Measurements from ENCODE around the gene LRP2. TPM values are rescaled to one million over a fixed set of nuclear protein-coding genes. Genes with fewer than 3 reads are reported as not detected.
"Not testable (repeated sequence)": the region's sequence is repeated elsewhere in the genome, so short reads cannot be mapped to it uniquely, and the experiment has no call there.

Gene LRP2
- total RNA-seq (0.26 TPM), polyA plus RNA-seq (not detected)

DNA sequence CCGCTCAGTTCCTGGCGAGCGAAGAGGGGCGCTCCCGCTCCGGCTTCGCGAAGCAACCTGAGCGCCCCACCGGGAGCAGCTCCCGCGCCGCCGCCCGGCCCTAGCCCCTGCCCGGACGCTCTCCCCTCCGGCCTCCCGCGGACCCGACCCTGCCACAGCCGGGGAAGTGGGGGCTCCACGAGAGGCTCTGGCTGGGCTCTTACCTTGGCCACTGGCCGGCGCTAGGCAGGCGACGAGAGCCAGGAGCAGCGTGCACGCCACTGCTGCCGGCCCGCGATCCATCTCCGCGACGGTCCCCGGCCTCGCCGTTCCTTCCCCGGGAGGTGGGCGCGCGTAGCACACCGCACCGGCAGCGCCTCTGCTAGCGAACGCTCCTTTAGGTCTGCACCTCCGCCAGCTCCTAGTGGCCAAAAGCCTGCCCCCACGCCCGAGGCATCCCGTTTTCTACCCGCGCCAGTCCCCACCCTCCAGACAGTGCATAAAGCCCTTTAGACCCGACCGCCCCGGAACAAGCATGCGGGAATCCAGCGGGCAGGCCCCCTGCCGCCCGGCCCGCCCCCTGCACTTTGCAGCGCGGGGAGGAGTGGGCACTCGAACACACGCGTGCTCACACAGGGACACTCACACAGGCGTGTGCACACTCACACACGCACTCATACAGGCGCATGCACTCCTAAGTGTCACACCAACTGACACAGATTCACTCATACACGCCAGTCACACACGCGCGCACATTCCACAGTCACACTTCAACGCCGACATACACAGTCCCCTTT lies at the start of gene LRP2:
TSS of gene LRP2 (minus strand) at position 417 of the 776 bp plus-strand sequence. CDS start at position 282, 135 bp downstream.
- Histone ChIP-seq H3K4me1 (ENCODE audit: insufficient read depth) (no peaks in the 10 kb centered on the region), H3K36me3 (ENCODE audit: insufficient read depth) (no peaks in the 10 kb centered on the region), H3K27ac (ENCODE audit: low read depth) (no peak within 1 kb of the TSS), H3K4me3 (ENCODE audit: low read depth, low read length) (peak within 1 kb of the TSS; percentile 47)
- no peak for DNase-seq (ENCODE audit: extremely low spot score)
- WGBS = under 1% methylated on average over 75 of the region's 75 CpGs

DNA sequence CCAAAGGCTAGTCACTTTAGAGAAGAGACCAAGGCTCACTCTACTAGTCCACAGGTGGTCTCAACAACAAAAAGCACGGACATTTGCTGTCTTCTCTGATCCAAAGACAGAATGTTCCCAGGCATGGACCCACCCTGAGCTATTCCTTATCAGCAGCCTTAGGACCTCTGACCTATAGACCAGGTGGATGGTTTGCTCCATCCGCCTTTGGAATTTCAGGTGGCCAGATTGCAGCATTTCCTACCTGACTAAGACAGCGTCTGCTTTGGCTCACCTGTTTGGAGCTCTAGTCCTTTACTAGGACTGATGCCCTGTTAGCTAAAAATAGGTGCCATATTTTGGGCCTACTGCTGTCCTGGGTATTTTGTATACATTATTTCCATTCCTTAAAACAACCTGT lies 44.6 kb upstream of the LRP2 start:
- Histone ChIP-seq H3K4me3 (ENCODE audit: low read depth, low read length) (no peak overlapping the region), H3K4me1 (ENCODE audit: insufficient read depth) (no peaks in the 10 kb centered on the region), H3K27ac (ENCODE audit: low read depth) (no peak overlapping the region), H3K36me3 (ENCODE audit: insufficient read depth) (no peaks in the 10 kb centered on the region)
- WGBS = 86% methylated on average over 3 of the region's 3 CpGs
- DNase-seq (ENCODE audit: extremely low spot score) = no peak

DNA sequence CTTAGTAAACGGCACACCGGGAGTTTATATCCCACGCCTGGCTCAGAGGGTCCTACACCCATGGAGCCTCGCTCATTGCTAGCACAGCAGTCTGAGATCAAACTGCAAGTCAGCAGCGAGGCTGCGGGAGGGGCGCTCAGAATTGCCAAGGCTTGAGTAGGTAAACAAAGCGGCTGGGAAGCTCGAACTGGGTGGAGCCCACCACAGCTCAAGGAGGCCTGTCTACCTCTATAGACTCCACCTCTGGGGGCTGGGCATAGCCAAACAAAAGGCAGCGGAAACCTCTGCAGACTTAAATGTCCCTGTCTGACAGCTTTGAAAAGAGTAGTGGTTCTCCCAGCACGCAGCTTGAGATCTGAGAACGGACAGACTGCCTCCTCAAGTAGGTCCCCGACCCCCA lies 37.2 kb upstream of the LRP2 start:
- WGBS = 92% methylated on average over 13 of the region's 13 CpGs
- H3K27ac ChIP-seq (ENCODE audit: low read depth) = not testable (repeated sequence)

DNA sequence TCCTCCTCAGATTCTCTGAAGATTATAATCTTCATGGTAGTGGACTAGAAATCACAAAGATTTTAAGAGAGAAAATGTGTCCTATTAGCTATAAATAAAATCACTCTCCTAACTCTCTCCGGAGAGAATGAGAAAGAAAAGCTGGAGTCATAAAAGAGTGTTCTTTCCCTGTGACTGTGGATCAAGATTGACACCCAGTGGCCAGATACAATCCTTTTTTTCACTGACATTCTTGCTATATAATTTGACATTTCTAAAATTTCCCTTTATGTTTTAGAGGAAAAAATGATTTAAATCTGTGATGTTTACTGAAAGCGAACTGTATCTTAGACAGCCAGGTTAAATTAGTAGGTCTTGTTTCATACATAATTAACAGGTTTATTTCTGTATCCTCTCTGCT lies 35.4 kb upstream of the LRP2 start:
- 52% methylated on average over 2 of the region's 2 CpGs for WGBS
- no peak overlapping the region for H3K4me3 ChIP-seq (ENCODE audit: low read depth, low read length)

More for the DNA sequence above, 37.2 kb upstream of the LRP2 start:
- not testable (repeated sequence) for H3K36me3 ChIP-seq (ENCODE audit: insufficient read depth); H3K4me1 ChIP-seq (ENCODE audit: insufficient read depth); DNase-seq (ENCODE audit: extremely low spot score); H3K4me3 ChIP-seq (ENCODE audit: low read depth, low read length)

DNA sequence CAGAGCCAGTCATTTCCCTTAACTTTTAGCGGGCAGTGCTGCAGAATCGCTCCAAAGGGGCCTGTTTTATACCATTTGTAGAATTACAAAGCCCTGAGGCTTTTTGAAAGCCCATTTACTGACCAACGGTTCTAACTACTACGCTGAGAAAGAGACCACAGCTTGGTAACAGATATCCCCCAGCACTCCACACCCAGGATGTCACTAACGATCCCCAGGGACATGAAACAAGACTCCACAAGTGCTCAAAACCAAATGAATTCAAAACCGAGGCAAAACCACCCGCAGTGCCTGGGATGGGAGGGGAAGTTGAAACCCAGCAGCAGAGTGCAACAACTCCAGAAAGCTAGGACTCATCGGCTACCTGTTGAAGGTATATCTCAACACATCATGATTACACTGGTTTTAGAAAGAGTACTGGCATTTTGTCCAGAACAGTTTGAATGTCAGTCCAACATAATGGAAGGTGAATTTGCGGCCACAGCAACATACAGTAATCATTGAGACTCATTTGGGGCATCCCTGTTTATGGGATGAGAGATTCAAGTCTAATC lies 33.6 kb upstream of the LRP2 start:
- Histone ChIP-seq H3K4me3 (ENCODE audit: low read depth, low read length) (no peak overlapping the region), H3K36me3 (ENCODE audit: insufficient read depth) (no peaks in the 10 kb centered on the region), H3K4me1 (ENCODE audit: insufficient read depth) (no peaks in the 10 kb centered on the region), H3K27ac (ENCODE audit: low read depth) (no peak overlapping the region)
- 64% methylated on average over 9 of the region's 9 CpGs for WGBS
- DNase-seq (ENCODE audit: extremely low spot score) = no peak

More for the DNA sequence above, 35.4 kb upstream of the LRP2 start:
- H3K27ac ChIP-seq (ENCODE audit: low read depth) = no peak overlapping the region
- H3K4me1 ChIP-seq (ENCODE audit: insufficient read depth) = no peaks in the 10 kb centered on the region
- no peaks in the 10 kb centered on the region for H3K36me3 ChIP-seq (ENCODE audit: insufficient read depth)
- peak; percentile 11 for DNase-seq (ENCODE audit: extremely low spot score)

DNA sequence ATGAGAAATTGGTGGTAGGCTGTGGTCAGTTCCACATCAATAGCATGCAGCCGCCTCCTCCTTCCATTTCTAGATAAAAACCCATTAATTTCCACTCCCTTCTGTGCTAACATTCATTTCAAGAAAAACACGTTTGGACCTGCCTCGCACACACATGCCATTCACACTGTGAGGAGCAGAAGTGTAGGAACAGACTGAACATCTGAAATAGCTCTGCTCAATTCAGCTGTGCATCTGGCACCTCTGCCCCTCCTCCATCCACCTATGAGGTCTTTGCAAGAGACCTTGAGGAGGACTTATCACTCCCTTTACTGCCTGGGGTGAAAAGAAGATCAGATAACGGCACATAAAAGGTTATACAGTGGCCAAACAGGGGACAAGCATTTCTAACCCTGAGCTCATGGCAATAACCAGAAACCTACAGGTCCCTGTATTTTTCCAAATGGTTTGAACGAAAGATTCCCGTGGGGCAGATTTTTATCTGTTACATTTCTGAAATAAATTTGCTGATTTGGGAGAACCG lies 30.8 kb upstream of the LRP2 start:
- peak; percentile 17 for DNase-seq (ENCODE audit: extremely low spot score)
- Histone ChIP-seq H3K4me1 (ENCODE audit: insufficient read depth) (no peaks in the 10 kb centered on the region), H3K36me3 (ENCODE audit: insufficient read depth) (no peaks in the 10 kb centered on the region), H3K4me3 (ENCODE audit: low read depth, low read length) (no peak overlapping the region), H3K27ac (ENCODE audit: low read depth) (no peak overlapping the region)
- 32% methylated on average over 7 of the region's 7 CpGs for WGBS

DNA sequence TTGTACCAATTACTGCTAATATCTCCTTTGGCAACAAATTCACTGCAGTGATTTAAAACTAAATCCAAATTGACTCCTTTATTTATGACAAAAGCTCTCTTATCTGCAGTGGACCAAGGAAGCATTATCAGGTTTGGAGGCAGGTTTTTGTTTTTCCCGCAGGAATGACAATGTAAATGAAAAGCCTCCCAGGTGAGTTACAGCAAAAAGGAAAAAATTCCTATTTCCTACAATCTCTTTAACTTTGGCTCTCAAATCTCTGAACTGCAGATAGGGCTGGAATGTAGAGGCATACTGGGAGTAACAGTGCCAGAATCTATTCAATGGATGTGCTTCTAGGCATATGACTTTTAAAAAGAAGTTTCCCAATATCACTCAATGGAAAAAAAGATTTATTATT lies 28.9 kb upstream of the LRP2 start:
- no peaks in the 10 kb centered on the region for H3K36me3 ChIP-seq (ENCODE audit: insufficient read depth)
- no peak overlapping the region for H3K4me3 ChIP-seq (ENCODE audit: low read depth, low read length)
- no peak overlapping the region for H3K27ac ChIP-seq (ENCODE audit: low read depth)
- WGBS = 24% methylated on average over 1 of the region's 1 CpG
- H3K4me1 ChIP-seq (ENCODE audit: insufficient read depth) = no peaks in the 10 kb centered on the region
- no peak for DNase-seq (ENCODE audit: extremely low spot score)

DNA sequence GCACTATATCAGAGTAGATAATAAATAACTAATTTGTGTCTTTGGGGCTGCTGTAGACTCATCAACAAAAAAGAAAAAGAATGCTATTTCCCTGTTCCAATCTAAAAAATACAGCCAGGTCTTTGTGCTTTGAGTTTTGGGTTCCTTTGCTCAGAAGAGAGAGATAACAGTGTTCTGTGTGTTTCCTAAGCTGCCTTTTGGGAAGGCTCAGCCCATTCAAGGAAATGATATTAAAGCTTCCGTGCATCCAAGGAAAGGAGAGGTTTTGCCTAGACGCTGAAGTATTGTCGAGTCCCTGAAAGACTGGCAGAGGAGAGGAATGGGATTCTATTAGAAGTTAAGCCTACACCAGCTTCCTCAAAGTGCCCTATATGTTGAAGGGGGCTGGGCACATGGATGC lies 25.8 kb upstream of the LRP2 start:
- no peak for DNase-seq (ENCODE audit: extremely low spot score)
- no peaks in the 10 kb centered on the region for H3K4me1 ChIP-seq (ENCODE audit: insufficient read depth)
- 59% methylated on average over 3 of the region's 3 CpGs for WGBS

DNA sequence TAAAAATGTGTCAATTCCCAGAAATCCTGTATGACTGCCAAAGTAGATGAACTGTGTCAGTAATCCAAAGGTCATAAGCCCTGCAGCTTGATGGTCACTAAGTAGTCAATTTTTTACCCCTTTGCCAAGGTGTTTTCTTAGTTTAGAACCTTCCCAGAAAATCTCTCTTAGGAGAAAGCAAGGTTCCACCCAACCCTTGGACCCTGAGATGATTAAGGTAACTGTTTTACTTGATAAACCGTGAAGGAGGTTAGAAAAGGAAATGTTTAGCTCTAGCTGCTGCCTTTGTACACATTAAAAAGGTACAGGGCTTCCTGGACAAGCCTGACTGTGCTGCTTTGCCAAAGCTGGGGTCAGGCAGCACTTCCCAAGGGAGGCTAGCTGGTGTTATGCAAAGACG lies 24.4 kb upstream of the LRP2 start:
- H3K4me3 ChIP-seq (ENCODE audit: low read depth, low read length) = no peak overlapping the region
- WGBS = 61% methylated on average over 2 of the region's 2 CpGs
- no peak overlapping the region for H3K27ac ChIP-seq (ENCODE audit: low read depth)
- DNase-seq (ENCODE audit: extremely low spot score) = no peak
- no peaks in the 10 kb centered on the region for H3K4me1 ChIP-seq (ENCODE audit: insufficient read depth)
- H3K36me3 ChIP-seq (ENCODE audit: insufficient read depth) = no peaks in the 10 kb centered on the region

More for the DNA sequence above, 25.8 kb upstream of the LRP2 start:
- H3K27ac ChIP-seq (ENCODE audit: low read depth) = no peak overlapping the region
- no peak overlapping the region for H3K4me3 ChIP-seq (ENCODE audit: low read depth, low read length)
- no peaks in the 10 kb centered on the region for H3K36me3 ChIP-seq (ENCODE audit: insufficient read depth)

DNA sequence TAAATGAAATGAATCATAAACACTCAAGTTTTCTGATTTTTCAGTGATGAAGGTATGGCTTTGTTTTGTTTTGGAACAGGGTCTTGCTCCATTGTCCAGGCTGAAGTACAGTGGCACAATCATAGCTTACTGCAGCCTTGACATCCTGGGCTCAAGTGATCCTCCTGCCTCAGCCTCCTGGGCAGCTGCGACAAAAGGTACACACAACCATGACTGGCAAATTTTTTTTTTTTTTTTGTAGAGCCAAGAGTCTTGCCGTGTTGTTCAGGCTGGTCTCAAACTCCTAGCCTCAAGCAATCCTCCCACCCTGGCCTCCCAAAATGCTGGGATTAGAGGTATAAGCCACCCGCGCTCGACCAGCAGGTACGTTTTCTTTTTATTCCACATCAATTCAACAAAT lies 22.5 kb upstream of the LRP2 start:
- Histone ChIP-seq H3K4me1 (ENCODE audit: insufficient read depth) (no peaks in the 10 kb centered on the region), H3K36me3 (ENCODE audit: insufficient read depth) (no peaks in the 10 kb centered on the region), H3K27ac (ENCODE audit: low read depth) (no peak overlapping the region), H3K4me3 (ENCODE audit: low read depth, low read length) (no peak overlapping the region)
- 91% methylated on average over 6 of the region's 6 CpGs for WGBS
- no peak for DNase-seq (ENCODE audit: extremely low spot score)

DNA sequence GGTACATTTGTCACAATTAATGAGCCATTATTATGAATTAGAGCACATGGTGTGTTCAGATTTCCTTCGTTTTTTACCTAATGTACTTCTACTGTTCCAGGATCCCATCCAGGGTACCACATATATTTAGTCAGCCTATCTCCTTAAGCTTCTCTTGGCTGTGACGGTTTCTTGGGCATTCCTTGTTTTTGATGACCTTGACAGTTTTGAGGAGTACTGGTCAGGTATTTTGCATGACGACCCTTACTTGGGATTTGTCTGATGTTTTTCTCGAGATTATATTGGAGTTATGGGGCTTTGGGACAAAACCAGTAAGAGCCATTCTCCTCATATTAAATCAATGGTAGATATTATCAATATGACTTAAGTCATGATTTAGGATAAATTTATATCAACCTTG lies 10.2 kb upstream of the LRP2 start:
- 75% methylated on average over 4 of the region's 4 CpGs for WGBS
- DNase-seq (ENCODE audit: extremely low spot score) = no peak
- Histone ChIP-seq H3K4me1 (ENCODE audit: insufficient read depth) (no peaks in the 10 kb centered on the region), H3K36me3 (ENCODE audit: insufficient read depth) (no peaks in the 10 kb centered on the region), H3K4me3 (ENCODE audit: low read depth, low read length) (no peak overlapping the region), H3K27ac (ENCODE audit: low read depth) (no peak overlapping the region)

DNA sequence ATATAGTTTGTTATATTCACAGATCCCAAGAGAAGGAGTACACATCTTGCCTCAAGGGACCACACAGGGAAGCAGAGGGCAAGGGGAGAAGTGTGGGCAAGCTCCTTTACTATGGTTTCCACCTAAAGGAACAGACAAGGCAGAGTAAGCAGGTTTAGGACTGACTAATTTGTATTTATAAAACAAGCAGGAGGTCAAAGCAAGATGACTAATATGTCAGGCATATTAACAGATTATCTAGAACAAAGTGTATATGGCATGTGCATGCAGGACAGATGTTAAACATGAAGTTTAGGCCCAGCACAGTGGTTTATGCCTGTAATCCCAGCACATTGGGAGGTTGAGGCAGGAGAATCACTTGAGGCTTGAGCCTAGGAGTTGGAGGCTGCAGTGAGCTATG lies 3.7 kb upstream of the LRP2 start:
- Histone ChIP-seq H3K27ac (ENCODE audit: low read depth) (no peak overlapping the region), H3K36me3 (ENCODE audit: insufficient read depth) (no peaks in the 10 kb centered on the region), H3K4me3 (ENCODE audit: low read depth, low read length) (no peak overlapping the region), H3K4me1 (ENCODE audit: insufficient read depth) (no peaks in the 10 kb centered on the region)
- DNase-seq (ENCODE audit: extremely low spot score) = no peak

DNA sequence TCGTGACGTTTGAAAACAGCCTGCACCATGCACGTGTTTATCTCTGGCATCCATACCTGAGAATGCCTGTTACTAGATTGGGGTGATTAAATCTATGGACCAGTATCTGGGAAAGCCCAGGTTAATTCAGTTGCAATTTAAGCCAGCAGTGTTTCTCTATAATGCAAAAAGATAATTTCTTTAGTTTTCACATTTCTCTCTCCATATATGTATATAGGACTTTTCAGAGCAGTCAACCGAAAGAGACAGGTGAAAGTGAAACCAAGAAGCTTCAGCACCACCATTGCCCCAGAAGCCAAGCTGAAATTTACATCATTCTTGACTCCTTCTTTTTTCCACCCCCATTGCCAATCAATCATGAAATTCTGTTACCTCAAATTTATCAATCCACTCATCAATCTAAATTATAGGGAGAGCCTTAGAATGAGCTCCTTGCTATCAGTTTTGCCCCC lies 2.7 kb upstream of the LRP2 start:
- no peaks in the 10 kb centered on the region for H3K36me3 ChIP-seq (ENCODE audit: insufficient read depth)
- WGBS = 14% methylated on average over 4 of the region's 4 CpGs

DNA sequence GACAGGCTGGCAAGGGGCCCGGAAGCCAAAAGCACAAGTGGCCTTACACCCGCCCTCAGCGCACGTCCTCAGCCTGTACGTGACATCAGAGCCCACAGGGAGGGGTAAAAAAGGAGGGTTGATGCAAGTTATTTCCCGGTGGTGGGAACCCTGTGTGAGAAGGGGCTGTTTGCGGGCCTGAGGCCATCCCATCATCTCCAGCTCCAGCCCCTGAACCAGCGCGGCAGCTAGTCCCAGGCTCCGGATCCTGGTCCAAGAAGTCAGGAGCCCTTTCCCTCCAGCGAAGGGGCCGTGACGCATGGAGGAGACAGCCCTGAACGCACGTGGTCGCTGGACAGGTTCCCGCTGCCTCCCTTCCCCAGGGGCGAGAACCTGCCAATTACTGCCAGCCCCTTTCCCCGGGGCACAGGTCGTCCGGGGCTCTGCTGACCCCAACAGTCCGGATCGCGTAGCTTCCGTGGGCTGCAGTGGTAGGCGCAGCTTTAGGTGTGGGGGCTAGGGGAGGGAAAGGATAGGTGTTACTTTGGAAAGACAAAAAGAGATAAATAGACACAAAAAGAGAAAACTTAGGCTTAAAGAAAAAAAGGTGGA lies 1.3 kb upstream of the LRP2 start:
- 2% methylated on average over 26 of the region's 26 CpGs for WGBS
- DNase-seq (ENCODE audit: extremely low spot score) = no peak
- H3K4me3 ChIP-seq (ENCODE audit: low read depth, low read length) = peak overlapping the region; percentile 47
- H3K27ac ChIP-seq (ENCODE audit: low read depth) = no peak overlapping the region
- no peaks in the 10 kb centered on the region for H3K4me1 ChIP-seq (ENCODE audit: insufficient read depth)
- no peaks in the 10 kb centered on the region for H3K36me3 ChIP-seq (ENCODE audit: insufficient read depth)

More for the DNA sequence above, 2.7 kb upstream of the LRP2 start:
- no peak for DNase-seq (ENCODE audit: extremely low spot score)
- Histone ChIP-seq H3K4me1 (ENCODE audit: insufficient read depth) (no peaks in the 10 kb centered on the region), H3K27ac (ENCODE audit: low read depth) (no peak overlapping the region), H3K4me3 (ENCODE audit: low read depth, low read length) (peak overlapping the region; percentile 47)
